GM23248 (cell line): ENCODE measurements around the gene OPTC.

Source experiments
- EZH2 ChIP-seq: fragments of 200-600 bp; sonication (generic); IDR thresholded peaks from 2 replicates; pipeline ENCODE4 v1.6.1; 2018; ENCODE audit warnings: antibody characterized with exemption, mild to moderate bottlenecking; ENCODE audit not compliant: insufficient read depth, poor library complexity, severe bottlenecking
- EZH2phosphoT487 ChIP-seq: fragments of 200-600 bp; sonication (generic); IDR thresholded peaks from 2 replicates; pipeline ENCODE4 v1.6.1; 2018; ENCODE audit warnings: antibody characterized with exemption, moderate library complexity, mild to moderate bottlenecking, low read depth; ENCODE audit not compliant: insufficient read depth

- TF ChIP-seq EZH2phosphoT487 (no peak), EZH2 (no peak)
These were observed 28.3 kb downstream of the OPTC start for GRCh38 chr1:203522237-203522636.
